GM12891 (cell line): ENCODE measurements around the gene CYGB.
"Not testable (repeated sequence)": the region's sequence is repeated elsewhere in the genome, so short reads cannot be mapped to it uniquely, and the experiment has no call there.

ENCODE experiments used
- DNase-seq: peaks from one replicate; pipeline ENCODE4 v3.0.0; 2011; ENCODE audit warnings: low spot score; ENCODE audit not compliant: insufficient read length
- FAIRE-seq: peaks from 2 replicates; lab custom pipeline; 2011; peaks lifted over from hg19 to GRCh38; lab: Jason Lieb, UNC
- PAX5 ChIP-seq: IDR thresholded peaks from 2 replicates; pipeline ENCODE4 v1.6.1; 2011; ENCODE audit warnings: low read length, moderate library complexity, mild to moderate bottlenecking; ENCODE audit not compliant: insufficient read depth, severe bottlenecking
- POLR2A ChIP-seq: IDR thresholded peaks from 2 replicates; pipeline ENCODE4 v1.6.1; 2011; ENCODE audit warnings: low read depth, low read length, control low read depth
- POLR2AphosphoS5 ChIP-seq: IDR thresholded peaks from 2 replicates; pipeline ENCODE4 v1.6.1; 2011; ENCODE audit warnings: low read depth, low read length, control low read depth
- POU2F2 ChIP-seq: IDR thresholded peaks from 2 replicates; pipeline ENCODE4 v1.6.1; 2011; ENCODE audit warnings: low read depth, mild to moderate bottlenecking, control low read depth, low read length, moderate library complexity
- SPI1 ChIP-seq: IDR thresholded peaks from 2 replicates; pipeline ENCODE4 v1.6.1; 2011; ENCODE audit warnings: low read depth, low read length, control low read depth
- TAF1 ChIP-seq: IDR thresholded peaks from 2 replicates; pipeline ENCODE4 v1.6.1; 2011; ENCODE audit warnings: low read depth, low read length, control low read depth

Gene CYGB

GRCh38 chr17:76531486-76532038 is 5.9 kb downstream of the CYGB start:
- TF ChIP-seq SPI1 (no peak), POU2F2 (no peak), PAX5 (no peak), POLR2A (no peak), TAF1 (no peak), POLR2AphosphoS5 (no peak)
- DNase-seq = no peak
- FAIRE-seq = no peak

GRCh38 chr17:76530811-76531485 is 6.6 kb downstream of the CYGB start:
- no peak for FAIRE-seq
- DNase-seq = no peak
- TF ChIP-seq PAX5 = no peak
- no peak for TF ChIP-seq SPI1
- no peak for TF ChIP-seq POU2F2
- no peak for TF ChIP-seq POLR2A
- TF ChIP-seq POLR2AphosphoS5 = no peak
- TF ChIP-seq TAF1 = no peak

- TF ChIP-seq SPI1 = no peak
- TF ChIP-seq PAX5 = no peak
- TF ChIP-seq TAF1 = no peak
- no peak for TF ChIP-seq POLR2AphosphoS5
- TF ChIP-seq POU2F2 = no peak
- no peak for TF ChIP-seq POLR2A
Observed at GRCh38 chr17:76530095-76530723, 7.3 kb downstream of the CYGB start.

GRCh38 chr17:76529224-76530094 is 8.1 kb downstream of the CYGB start:
- no peak for DNase-seq
- FAIRE-seq = no peak
- no peak for TF ChIP-seq POLR2AphosphoS5
- TF ChIP-seq POU2F2 = no peak
- TF ChIP-seq POLR2A = no peak
- TF ChIP-seq PAX5 = no peak
- no peak for TF ChIP-seq SPI1
- no peak for TF ChIP-seq TAF1

More at GRCh38 chr17:76530095-76530723, 7.3 kb downstream of the CYGB start:
- no peak for FAIRE-seq
- no peak for DNase-seq

- FAIRE-seq (no peak), DNase-seq (no peak)
- TF ChIP-seq POU2F2 (no peak), PAX5 (no peak), SPI1 (peak; percentile 25; the same call in 1 of the 2 replicates), TAF1 (no peak), POLR2A (no peak), POLR2AphosphoS5 (no peak)
Observed at GRCh38 chr17:76528528-76529223, 8.8 kb downstream of the CYGB start.

- no peak for TF ChIP-seq POLR2A
- no peak for TF ChIP-seq POU2F2
- no peak for TF ChIP-seq TAF1
- TF ChIP-seq SPI1 = no peak
- TF ChIP-seq PAX5 = no peak
- TF ChIP-seq POLR2AphosphoS5 = no peak
- no peak for FAIRE-seq
- DNase-seq = no peak
Observed at GRCh38 chr17:76528156-76528527, 9.4 kb downstream of the CYGB start.

GRCh38 chr17:76527430-76528111 is 9.9 kb downstream of the CYGB start:
- no peak for DNase-seq
- TF ChIP-seq PAX5 (no peak), POLR2A (no peak), POLR2AphosphoS5 (no peak), POU2F2 (no peak), TAF1 (no peak), SPI1 (no peak)
- FAIRE-seq = no peak

- not testable (repeated sequence) for FAIRE-seq, DNase-seq
Observed at GRCh38 chr17:76527016-76527415, 10.5 kb downstream of the CYGB start.

- not testable (repeated sequence) for FAIRE-seq, DNase-seq
Observed at GRCh38 chr17:76525513-76525833, 12.0 kb downstream of the CYGB start.
